ENCODE measurements around the gene CCND2.

CCND2 gene

GRCh38 chr12:4257442-4257841 lies 16.1 kb upstream of the CCND2 start:
- no peak for DNase-seq

- DNase-seq = no peak
Measured at GRCh38 chr12:4259099-4259498, 14.5 kb upstream of the CCND2 start.

GRCh38 chr12:4261655-4262054 lies 11.9 kb upstream of the CCND2 start:
- DNase-seq = no peak

GRCh38 chr12:4265280-4265679 lies 8.3 kb upstream of the CCND2 start:
- DNase-seq = no peak

GRCh38 chr12:4266990-4267389 lies 6.6 kb upstream of the CCND2 start:
- DNase-seq = no peak

- no peak for DNase-seq
Measured at GRCh38 chr12:4267704-4268328, 5.7 kb upstream of the CCND2 start.

- no peak for DNase-seq
Measured at GRCh38 chr12:4268329-4269181, 5.0 kb upstream of the CCND2 start.

- no peak for DNase-seq
Measured at GRCh38 chr12:4269279-4269991, 4.1 kb upstream of the CCND2 start.

GRCh38 chr12:4270016-4270830 lies 3.3 kb upstream of the CCND2 start:
- no peak for DNase-seq

GRCh38 chr12:4270831-4271716 lies 2.5 kb upstream of the CCND2 start:
- no peak for DNase-seq

- no peak for DNase-seq
Measured at GRCh38 chr12:4271717-4272423, 1.7 kb upstream of the CCND2 start.

GRCh38 chr12:4272424-4273272 lies 914 bp upstream of the CCND2 start:
- DNase-seq = no peak

GRCh38 chr12:4273273-4273651 lies 300 bp upstream of the CCND2 start:
- no peak for DNase-seq

- DNase-seq = no peak
Measured at GRCh38 chr12:4274396-4275015, 944 bp downstream of the CCND2 start.

- DNase-seq = no peak
Measured at GRCh38 chr12:4275016-4275869, 1.7 kb downstream of the CCND2 start.

- no peak for DNase-seq
Measured at GRCh38 chr12:4275870-4276301, 2.3 kb downstream of the CCND2 start.

GRCh38 chr12:4276524-4277204 lies 3.1 kb downstream of the CCND2 start:
- peak; percentile 20 for DNase-seq

- DNase-seq = no peak
Measured at GRCh38 chr12:4277205-4277543, 3.6 kb downstream of the CCND2 start.

Data from COR-L47 (cell line).